Measurements from ENCODE around the gene ANXA5.

GRCh38 chr4:121632636-121633035 is 64.1 kb downstream of the ANXA5 start:
- TF ChIP-seq GATA2 (IDR thresholded peaks at IDR 0.05; ENCODE audit: low read depth, low read length) = no peak
- TF ChIP-seq GATA3 (IDR thresholded peaks at IDR 0.05; ENCODE audit: low read depth, low read length) = no peak
